ENCODE results near the gene PFN4. TPM values are rescaled to one million over a fixed set of nuclear protein-coding genes. Genes with fewer than 3 reads are reported as not detected.

PFN4 gene
- polyA plus RNA-seq, 1 donor, result 1.3 TPM

Other genes starting within 250 kb of the PFN4 start
- gene ATAD2B, start 196.2 kb downstream of the PFN4 start, polyA plus RNA-seq, result 13.5 TPM
- gene UBXN2A, start 182.9 kb downstream of the PFN4 start, polyA plus RNA-seq, result 11.7 TPM
- gene MFSD2B, start 113.2 kb downstream of the PFN4 start, polyA plus RNA-seq, result 0.58 TPM
- 6.7 TPM for gene WDCP, start 75.9 kb downstream of the PFN4 start, polyA plus RNA-seq
- 8.2 TPM for gene FKBP1B, start 73.6 kb downstream of the PFN4 start, polyA plus RNA-seq
- 117 TPM for gene SF3B6, start 47.0 kb downstream of the PFN4 start, polyA plus RNA-seq
- 36.0 TPM for gene TP53I3, start 38.5 kb downstream of the PFN4 start, polyA plus RNA-seq
- 14.1 TPM for gene FAM228B, start 135 bp upstream of the PFN4 start, polyA plus RNA-seq
- 0.12 TPM for gene FAM228A, start 51.7 kb upstream of the PFN4 start, polyA plus RNA-seq
- 36.7 TPM for gene ITSN2, start 237.2 kb upstream of the PFN4 start, polyA plus RNA-seq